ENCODE results near the gene ATP5IF1.

DNA sequence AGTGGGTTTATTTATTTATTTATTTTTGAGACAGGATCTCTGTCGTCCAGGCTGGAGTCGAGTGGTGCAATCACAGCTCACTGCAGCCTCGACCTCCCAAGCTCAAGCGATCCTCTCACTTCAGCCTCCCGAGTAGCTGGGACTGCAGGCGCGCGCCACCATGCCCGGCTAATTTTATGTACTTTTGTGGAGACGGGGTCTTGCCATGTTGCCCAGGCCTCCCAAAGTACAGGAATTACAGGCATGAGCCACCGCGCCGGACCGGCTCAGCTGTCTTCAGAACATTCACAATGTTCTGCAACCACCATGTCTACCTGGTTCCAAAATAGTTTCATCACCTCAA, 2.7 kb upstream of the ATP5IF1 start:
- TF ChIP-seq POLR2A (IDR thresholded peaks at IDR 0.05; ENCODE audit: low read length) (no peak), GATA1 (IDR thresholded peaks at IDR 0.05; ENCODE audit: low read depth, low read length) (no peak)
